Measurements from ENCODE around the gene KIF1C. TPM values are rescaled to one million over a fixed set of nuclear protein-coding genes. Genes with fewer than 3 reads are reported as not detected.
"Not testable (repeated sequence)": the region's sequence is repeated elsewhere in the genome, so short reads cannot be mapped to it uniquely, and the experiment has no call there.

KIF1C gene
- total RNA-seq, 1 experiment from 2014 or later: 24.2 TPM

GRCh38 chr17:5034063-5034462 is 36.3 kb downstream of the KIF1C start:
- DNase-seq: no peak
- Histone ChIP-seq H3K27me3 (no peaks in the 10 kb centered on the region), H3K36me3 (no peaks in the 10 kb centered on the region), H3K9me3 (replicated peaks) (no peaks in the 10 kb centered on the region), H3K4me1 (no peaks in the 10 kb centered on the region), H3K4me3 (no peak overlapping the region), H3K27ac (no peak overlapping the region)

- Histone ChIP-seq H3K9me3 (replicated peaks) (no peaks in the 10 kb centered on the region), H3K4me3 (no peak overlapping the region), H3K36me3 (no peaks in the 10 kb centered on the region), H3K4me1 (no peaks in the 10 kb centered on the region), H3K27ac (no peak overlapping the region), H3K27me3 (no peaks in the 10 kb centered on the region)
- DNase-seq: no peak
These were observed 36.9 kb downstream of the KIF1C start for GRCh38 chr17:5034651-5035050.

GRCh38 chr17:5035315-5035714 is 37.6 kb downstream of the KIF1C start, which contains the start of gene SLC52A1:
Gene SLC52A1, minus strand, starts transcription at chr17:5035426. Its CDS starts 820 bp downstream, at chr17:5034606.
- Histone ChIP-seq H3K9me3 (replicated peaks) (no peaks in the 10 kb centered on the region), H3K4me3 (no peak within 1 kb of the TSS), H3K4me1 (no peaks in the 10 kb centered on the region), H3K36me3 (no peaks in the 10 kb centered on the region), H3K27ac (no peak within 1 kb of the TSS), H3K27me3 (no peaks in the 10 kb centered on the region)
- DNase-seq: no peak

GRCh38 chr17:5042157-5043022 is 44.6 kb downstream of the KIF1C start:
- H3K27ac ChIP-seq: no peak overlapping the region
- H3K9me3 ChIP-seq (replicated peaks): no peaks in the 10 kb centered on the region
- no peaks in the 10 kb centered on the region for H3K27me3 ChIP-seq
- no peak overlapping the region for H3K4me3 ChIP-seq
- H3K4me1 ChIP-seq: no peaks in the 10 kb centered on the region
- no peak for DNase-seq
- no peaks in the 10 kb centered on the region for H3K36me3 ChIP-seq

- Histone ChIP-seq H3K4me1 (no peaks in the 10 kb centered on the region), H3K27ac (no peak overlapping the region), H3K4me3 (no peak overlapping the region), H3K9me3 (replicated peaks) (no peaks in the 10 kb centered on the region), H3K36me3 (no peaks in the 10 kb centered on the region), H3K27me3 (no peaks in the 10 kb centered on the region)
- DNase-seq: no peak
These were observed 45.8 kb downstream of the KIF1C start for GRCh38 chr17:5043524-5043923.

GRCh38 chr17:5044630-5045029 is 46.9 kb downstream of the KIF1C start:
- no peaks in the 10 kb centered on the region for H3K36me3 ChIP-seq
- H3K27ac ChIP-seq: no peak overlapping the region
- no peaks in the 10 kb centered on the region for H3K27me3 ChIP-seq
- no peaks in the 10 kb centered on the region for H3K9me3 ChIP-seq (replicated peaks)
- H3K4me3 ChIP-seq: no peak overlapping the region
- DNase-seq: no peak
- H3K4me1 ChIP-seq: no peaks in the 10 kb centered on the region

GRCh38 chr17:5045496-5045895 is 47.7 kb downstream of the KIF1C start:
- no peak for DNase-seq
- Histone ChIP-seq H3K27me3 (no peaks in the 10 kb centered on the region), H3K27ac (no peak overlapping the region), H3K4me3 (no peak overlapping the region), H3K4me1 (no peaks in the 10 kb centered on the region), H3K9me3 (replicated peaks) (no peaks in the 10 kb centered on the region), H3K36me3 (no peaks in the 10 kb centered on the region)

- DNase-seq: no peak
- Histone ChIP-seq H3K27ac (no peak overlapping the region), H3K4me3 (no peak overlapping the region), H3K4me1 (no peaks in the 10 kb centered on the region), H3K9me3 (replicated peaks) (no peaks in the 10 kb centered on the region), H3K36me3 (no peaks in the 10 kb centered on the region), H3K27me3 (no peaks in the 10 kb centered on the region)
These were observed 49.7 kb downstream of the KIF1C start for GRCh38 chr17:5047446-5047845.

GRCh38 chr17:5049314-5049841 is 51.6 kb downstream of the KIF1C start:
- Histone ChIP-seq H3K27me3 (no peaks in the 10 kb centered on the region), H3K36me3 (no peaks in the 10 kb centered on the region), H3K4me3 (no peak overlapping the region), H3K27ac (no peak overlapping the region), H3K4me1 (no peaks in the 10 kb centered on the region), H3K9me3 (replicated peaks) (no peaks in the 10 kb centered on the region)
- no peak for DNase-seq

- no peak overlapping the region for H3K27ac ChIP-seq
These were observed 52.5 kb downstream of the KIF1C start for GRCh38 chr17:5050278-5050677.

GRCh38 chr17:5055543-5055942 is 57.8 kb downstream of the KIF1C start:
- Histone ChIP-seq H3K4me1 (no peaks in the 10 kb centered on the region), H3K9me3 (replicated peaks) (no peaks in the 10 kb centered on the region), H3K27me3 (no peaks in the 10 kb centered on the region), H3K27ac (no peak overlapping the region), H3K36me3 (no peaks in the 10 kb centered on the region), H3K4me3 (no peak overlapping the region)
- no peak for DNase-seq

More at GRCh38 chr17:5050278-5050677, 52.5 kb downstream of the KIF1C start:
- Histone ChIP-seq H3K4me3 (no peak overlapping the region), H3K27me3 (no peaks in the 10 kb centered on the region), H3K9me3 (replicated peaks) (no peaks in the 10 kb centered on the region), H3K4me1 (no peaks in the 10 kb centered on the region), H3K36me3 (no peaks in the 10 kb centered on the region)
- no peak for DNase-seq

- no peak for DNase-seq
- Histone ChIP-seq H3K4me3 (no peak overlapping the region), H3K27me3 (no peaks in the 10 kb centered on the region), H3K4me1 (no peaks in the 10 kb centered on the region), H3K36me3 (no peaks in the 10 kb centered on the region), H3K27ac (no peak overlapping the region), H3K9me3 (replicated peaks) (no peaks in the 10 kb centered on the region)
These were observed 67.5 kb downstream of the KIF1C start for GRCh38 chr17:5065227-5065744.

GRCh38 chr17:5068236-5068635 is 70.5 kb downstream of the KIF1C start:
- Histone ChIP-seq H3K4me3 (no peak overlapping the region), H3K9me3 (replicated peaks) (no peaks in the 10 kb centered on the region)
- no peak for DNase-seq

GRCh38 chr17:5069724-5070123 is 72.0 kb downstream of the KIF1C start:
- Histone ChIP-seq H3K27me3 (no peaks in the 10 kb centered on the region), H3K4me1 (no peaks in the 10 kb centered on the region), H3K27ac (no peak overlapping the region), H3K36me3 (no peaks in the 10 kb centered on the region), H3K9me3 (replicated peaks) (no peaks in the 10 kb centered on the region), H3K4me3 (no peak overlapping the region)
- DNase-seq: peak; percentile 4 to 39

More at GRCh38 chr17:5068236-5068635, 70.5 kb downstream of the KIF1C start:
- Histone ChIP-seq H3K27me3 (no peaks in the 10 kb centered on the region), H3K4me1 (no peaks in the 10 kb centered on the region), H3K36me3 (no peaks in the 10 kb centered on the region), H3K27ac (no peak overlapping the region)

GRCh38 chr17:5075472-5075871 is 77.7 kb downstream of the KIF1C start:
- not testable (repeated sequence) for H3K9me3 ChIP-seq (replicated peaks); DNase-seq; H3K4me3 ChIP-seq; H3K36me3 ChIP-seq; H3K4me1 ChIP-seq; H3K27ac ChIP-seq; H3K27me3 ChIP-seq
